Activated T-cell treated with anti-CD3 and anti-CD28 coated beads, Interleukin-2, amount 50 U/mL, for 4 hours (primary cell): ENCODE results near the gene SART1. TPM values are rescaled to one million over a fixed set of nuclear protein-coding genes. Genes with fewer than 3 reads are reported as not detected.
"Not testable (repeated sequence)": the region's sequence is repeated elsewhere in the genome, so short reads cannot be mapped to it uniquely, and the experiment has no call there.

Experiments
- ATAC-seq, 2 donors: fragments of 200-7000 bp; cut with Tn5 transposase; one replicate each; pipeline ENCODE4 v1.10.0; 2021
- DNase-seq: peaks from one replicate; pipeline ENCODE4 v3.0.0-alpha.2; 2020
- H3K27me3 Mint-ChIP-seq: one replicate; pipeline ENCODE4 v1.8.0; 2021; ENCODE audit warnings: low read depth, mixed read lengths
- H3K36me3 Mint-ChIP-seq: one replicate; pipeline ENCODE4 v1.8.0; 2022; ENCODE audit warnings: mixed read lengths; ENCODE audit not compliant: insufficient read depth
- H3K4me1 Mint-ChIP-seq: one replicate; pipeline ENCODE4 v1.8.0; 2021; ENCODE audit warnings: low read depth, mixed read lengths
- H3K4me3 Mint-ChIP-seq: one replicate; pipeline ENCODE4 v1.8.0; 2021; ENCODE audit warnings: mild to moderate bottlenecking, moderate library complexity, mixed read lengths
- H3K9me3 Mint-ChIP-seq: one replicate; pipeline ENCODE4 v1.8.0; 2021; ENCODE audit warnings: mixed read lengths
- total RNA-seq, 3 donors: library from RNA; stranded (reverse); gene quantifications; one replicate each; pipeline ENCODE4 v1.2.1, GENCODE V29; 2021

SART1 gene
- total RNA-seq, 3 donors from 2014 or later: 90.8 to 105 (median 100) TPM

GRCh38 chr11:66017321-66017720, 55.8 kb downstream of the SART1 start:
- peaks cover 12% of the 10 kb centered on the region for H3K27me3 Mint-ChIP-seq
- peak in 1 of 2 donors; percentile 17 for ATAC-seq

DNA sequence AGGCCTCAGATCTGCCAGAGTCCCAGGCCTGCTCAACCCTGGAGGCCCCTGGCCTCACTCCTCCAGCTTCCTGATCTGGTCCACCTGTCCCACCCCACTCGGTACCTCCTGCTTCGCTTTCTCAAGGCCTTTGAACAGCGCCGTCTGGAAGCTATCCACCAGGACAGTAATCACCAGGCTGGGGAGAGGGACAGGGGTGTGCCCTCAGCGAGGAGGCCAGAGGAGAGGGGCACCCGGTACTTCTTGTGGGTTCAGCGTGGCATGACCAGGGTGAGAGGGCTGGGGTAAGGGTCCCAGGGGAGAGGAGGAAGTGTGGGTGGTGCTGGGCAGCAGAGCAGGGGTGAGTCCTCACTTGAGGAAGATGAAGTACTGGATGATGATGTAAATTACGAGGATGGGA, 58.7 kb downstream of the SART1 start:
- H3K4me3 Mint-ChIP-seq: no peak overlapping the region
- H3K27me3 Mint-ChIP-seq: peaks cover 3% of the 10 kb centered on the region
- no peaks in the 10 kb centered on the region for H3K36me3 Mint-ChIP-seq
- DNase-seq (no peak), ATAC-seq (no peak)
- peaks cover 16% of the 10 kb centered on the region for H3K4me1 Mint-ChIP-seq
- H3K9me3 Mint-ChIP-seq: no peaks in the 10 kb centered on the region

More at GRCh38 chr11:66017321-66017720, 55.8 kb downstream of the SART1 start:
- Mint-ChIP-seq H3K4me1 (peaks cover 11% of the 10 kb centered on the region), H3K4me3 (no peak overlapping the region), H3K36me3 (no peaks in the 10 kb centered on the region), H3K9me3 (no peaks in the 10 kb centered on the region)
- DNase-seq: peak; percentile 49

DNA sequence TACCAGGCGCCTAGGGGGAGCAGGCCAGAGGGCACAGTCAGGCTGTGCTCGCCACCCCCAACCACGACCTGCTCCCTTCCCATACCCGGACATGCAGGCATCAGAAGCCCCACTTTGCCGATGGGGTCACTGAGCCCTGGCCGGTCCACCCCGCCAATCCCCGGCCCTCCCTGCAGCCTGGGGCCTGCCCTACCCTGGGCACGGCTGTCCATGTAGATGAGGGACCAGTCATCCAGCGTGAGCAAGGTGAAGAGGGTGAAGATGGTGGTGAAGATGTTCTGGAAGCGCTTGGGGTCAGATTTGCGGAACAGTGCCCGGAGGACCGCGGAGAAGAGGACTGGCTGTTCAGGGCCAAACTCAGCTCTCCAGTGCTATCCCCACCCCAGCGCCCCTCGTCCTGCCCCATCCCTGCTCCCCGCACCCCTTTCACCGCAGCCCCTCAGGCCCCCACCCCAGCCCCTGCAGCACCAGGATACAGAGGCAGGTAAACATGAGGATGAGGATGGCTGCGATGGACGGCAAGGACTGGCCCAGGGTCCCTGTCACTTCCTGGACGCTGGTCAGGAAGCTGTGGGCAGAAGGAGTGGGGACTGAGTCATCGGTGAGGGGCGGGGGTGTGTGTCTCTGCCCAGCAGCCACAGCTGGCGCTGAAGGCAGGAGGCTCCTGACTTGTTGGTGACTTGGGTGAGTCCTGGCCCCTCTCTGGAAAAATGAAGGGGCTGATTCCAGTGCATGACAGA, 59.3 kb downstream of the SART1 start:
- no peaks in the 10 kb centered on the region for H3K36me3 Mint-ChIP-seq
- H3K4me3 Mint-ChIP-seq: no peak overlapping the region
- peaks cover 3% of the 10 kb centered on the region for H3K27me3 Mint-ChIP-seq
- peaks cover 16% of the 10 kb centered on the region for H3K4me1 Mint-ChIP-seq
- DNase-seq (no peak), ATAC-seq (no peak)
- H3K9me3 Mint-ChIP-seq: no peaks in the 10 kb centered on the region

- Mint-ChIP-seq H3K9me3 (no peaks in the 10 kb centered on the region), H3K4me1 (peaks cover 11% of the 10 kb centered on the region), H3K27me3 (peaks cover 3% of the 10 kb centered on the region), H3K4me3 (no peak overlapping the region), H3K36me3 (no peaks in the 10 kb centered on the region)
- peak; percentile 78 for DNase-seq
- peak; percentile 88 to 95 for ATAC-seq
Measured at GRCh38 chr11:66022401-66023185, 61.1 kb downstream of the SART1 start.

- H3K4me1 Mint-ChIP-seq, ATAC-seq, H3K27me3 Mint-ChIP-seq, H3K9me3 Mint-ChIP-seq, H3K4me3 Mint-ChIP-seq, DNase-seq, H3K36me3 Mint-ChIP-seq: not testable (repeated sequence)
Measured at GRCh38 chr11:66023186-66023440, 61.6 kb downstream of the SART1 start.

DNA sequence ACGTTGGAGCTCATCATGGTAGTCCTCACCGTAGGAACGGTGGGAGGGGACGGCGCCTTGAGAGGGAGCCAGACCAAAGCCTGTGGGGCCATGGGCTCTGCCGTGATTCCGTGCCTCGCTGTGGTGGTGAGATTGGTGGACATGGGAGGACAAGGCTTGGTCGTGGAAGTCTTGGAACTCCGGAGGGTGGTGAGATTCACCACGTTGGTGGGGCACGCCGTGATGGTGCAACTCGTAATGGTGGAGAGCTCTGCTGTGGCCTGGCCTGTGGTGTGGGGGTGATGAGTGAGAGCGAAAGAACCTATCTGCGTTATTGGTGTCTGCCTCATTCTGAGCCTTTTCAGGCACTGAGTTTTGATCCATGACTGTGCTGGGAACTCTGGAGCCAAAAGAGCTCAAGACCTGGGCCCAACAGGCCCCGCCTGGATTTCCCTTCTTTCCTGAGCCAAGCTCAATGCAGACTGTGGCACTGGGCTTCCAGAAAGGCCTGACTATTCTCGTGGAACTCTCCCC, 64.5 kb downstream of the SART1 start, which contains the start of gene CATSPER1:
CATSPER1 (minus strand) TSS at position 463 of the 513 bp plus-strand sequence; CDS start at position 363, 100 bp downstream.
- Mint-ChIP-seq H3K4me1 (peaks cover 6% of the 10 kb centered on the region), H3K36me3 (no peaks in the 10 kb centered on the region), H3K27me3 (peaks cover 3% of the 10 kb centered on the region), H3K9me3 (no peaks in the 10 kb centered on the region), H3K4me3 (no peak within 1 kb of the TSS)
- ATAC-seq: no peak
- DNase-seq: no peak

Other genes starting within 250 kb of the SART1 start
- 10 to 100 TPM; 81.7 to 96.5 (median 85.1) TPM for gene KAT5, start 249.5 kb upstream of the SART1 start, total RNA-seq
- 100 to 1,000 TPM in 2 of 3 donors, 10 to 100 TPM in 1; 95.6 to 122 (median 115) TPM for gene RNASEH2C, start 240.9 kb upstream of the SART1 start, total RNA-seq
- 10 to 100 TPM; 17.3 to 19.4 (median 17.4) TPM for gene AP5B1, start 180.8 kb upstream of the SART1 start, total RNA-seq
- under 1 TPM in 2 of 3 donors, not detected in 1; 0.05 TPM for gene OVOL1, start 174.7 kb upstream of the SART1 start, total RNA-seq
- 1 to 10 TPM in 1 of 3 donors, under 1 TPM in 2; 0.52 to 1.4 (median 0.56) TPM for gene SNX32, start 127.8 kb upstream of the SART1 start, total RNA-seq
- gene CFL1, start 103.6 kb upstream of the SART1 start, total RNA-seq: 1,000 to 10,000 TPM in 1 of 3 donors, 100 to 1,000 TPM in 2; 944 to 1,135 (median 977) TPM
- gene MUS81, start 101.3 kb upstream of the SART1 start, total RNA-seq: 10 to 100 TPM; 60.8 to 72.9 (median 60.8) TPM
- 1 to 10 TPM; 1.0 to 2.9 (median 2.0) TPM for gene EFEMP2, start 88.9 kb upstream of the SART1 start, total RNA-seq
- gene CTSW, start 81.9 kb upstream of the SART1 start, total RNA-seq: 10 to 100 TPM in 2 of 3 donors, 1 to 10 TPM in 1; 8.4 to 12.3 (median 11.2) TPM
- 10 to 100 TPM; 72.8 to 86.1 (median 83.9) TPM for gene FIBP, start 73.3 kb upstream of the SART1 start, total RNA-seq
- 100 to 1,000 TPM in 1 of 3 donors, 10 to 100 TPM in 2; 77.8 to 116 (median 95.6) TPM for gene CCDC85B, start 71.1 kb upstream of the SART1 start, total RNA-seq
- 10 to 100 TPM; 75.6 to 77.2 (median 76.9) TPM for gene FOSL1, start 61.3 kb upstream of the SART1 start, total RNA-seq
- gene C11orf68, start 42.7 kb upstream of the SART1 start, total RNA-seq: 10 to 100 TPM; 13.9 to 15.4 (median 14.0) TPM
- 100 to 1,000 TPM in 2 of 3 donors, 10 to 100 TPM in 1; 96.1 to 118 (median 106) TPM for gene DRAP1, start 42.3 kb upstream of the SART1 start, total RNA-seq
- gene TSGA10IP, start 16.3 kb upstream of the SART1 start, total RNA-seq: not detected
- gene EIF1AD, start 40.4 kb downstream of the SART1 start, total RNA-seq: 10 to 100 TPM; 71.4 to 76.9 (median 76.0) TPM
- gene BANF1, start 40.8 kb downstream of the SART1 start, total RNA-seq: 100 to 1,000 TPM; 286 to 337 (median 326) TPM
- 1 to 10 TPM in 1 of 3 donors, under 1 TPM in 2; 0.38 to 1.0 (median 0.45) TPM for gene CST6, start 50.3 kb downstream of the SART1 start, total RNA-seq
- gene CATSPER1, start 64.7 kb downstream of the SART1 start, total RNA-seq: not detected
- not detected for gene GAL3ST3, start 87.4 kb downstream of the SART1 start, total RNA-seq
- gene SF3B2, start 90.6 kb downstream of the SART1 start, total RNA-seq: 100 to 1,000 TPM; 368 to 384 (median 376) TPM
- 10 to 100 TPM; 43.4 to 46.3 (median 44.8) TPM for gene PACS1, start 108.5 kb downstream of the SART1 start, total RNA-seq